HepG2 (cell line): ENCODE data around the gene TRDMT1. TPM values are rescaled to one million over a fixed set of nuclear protein-coding genes. Genes with fewer than 3 reads are reported as not detected.

Experiments
- ATAC-seq: fragments of 200-7000 bp; cut with Tn5 transposase; 3 replicates; pipeline ENCODE4 v1.9.1; 2020; ENCODE audit warnings: mild to moderate bottlenecking, moderate library complexity
- BruUV-seq: library from RNA; stranded (reverse); fragments of 400-500 nt; replicated peaks from 2 replicates; lab custom pipeline; 2021; lab: Mats Ljungman, UMichigan
- CTCF ChIA-PET: fragments of 300-600 bp; formaldehyde crosslinking; extraction: SDS; loops from one replicate; lab custom pipeline; 2021; ENCODE audit warnings: low total read pairs, inconsistent platforms, low intra/inter-chr PET ratio; lab: Yijun Ruan, JAX
- POLR2A ChIA-PET: fragments of 350-600 bp; sonication (Branson Sonifier 250); formaldehyde crosslinking; loops from one replicate; lab custom pipeline; 2020; ENCODE audit warnings: antibody characterized with exemption, inconsistent platforms; lab: Yijun Ruan, JAX
- DNase-seq: peaks from one replicate; pipeline ENCODE4 v3.0.0-alpha.2; 2015; ENCODE audit warnings: low spot score
- FAIRE-seq: peaks from 3 replicates; lab custom pipeline; 2011; peaks lifted over from hg19 to GRCh38; lab: Jason Lieb, UNC
- H2AFZ ChIP-seq: one replicate; pipeline ENCODE4 v1.6.1; 2011; ENCODE audit warnings: low read length, inconsistent platforms
- H3K27ac ChIP-seq: fragments of 300-600 bp; 3 replicates; pipeline ENCODE4 v1.8.0; 2011; ENCODE audit warnings: mixed run types, mild to moderate bottlenecking, mixed read lengths, low read length, inconsistent platforms; ENCODE audit not compliant: insufficient read depth; ENCODE audit errors: extremely low read length
- H3K27me3 ChIP-seq, 2 experiments: fragments of 200-600 bp in 1 of 2; 2 replicates in 1 of 2; 3 replicates in 1 of 2; pipeline versions ENCODE4 v1.6.0 to v1.8.0; 2011; ENCODE audit warnings: low read length in 2 of 2, mild to moderate bottlenecking in 2 of 2, moderate library complexity in 2 of 2, inconsistent platforms in 1 of 2; ENCODE audit not compliant: insufficient read depth in 2 of 2, control insufficient read depth in 1 of 2
- H3K36me3 ChIP-seq, 2 experiments: fragments of 200-600 bp in 1 of 2; replicated peaks in 1 of 2; 2 replicates in 1 of 2; 3 replicates in 1 of 2; pipeline versions ENCODE4 v1.5.1 to v1.8.0; 2011; ENCODE audit warnings: low read length in 2 of 2, inconsistent platforms in 1 of 2; ENCODE audit not compliant: insufficient read depth in 2 of 2, control insufficient read depth in 1 of 2
- H3K4me1 ChIP-seq: 2 replicates; pipeline ENCODE4 v1.5.1; 2012; ENCODE audit warnings: low read length, inconsistent platforms; ENCODE audit not compliant: insufficient read depth
- H3K4me2 ChIP-seq: 2 replicates; pipeline ENCODE4 v1.6.0; 2011; ENCODE audit warnings: low read depth, low read length, inconsistent platforms
- H3K4me3 ChIP-seq, 3 experiments: fragments of 200-600 bp in 1 of 3; sonication (generic), shearing (Covaris generic) in 1 of 3; replicated peaks in 1 of 3; 2 replicates each; pipeline ENCODE4 v1.5.1; 2011 to 2016; ENCODE audit warnings: low read length in 3 of 3, inconsistent platforms in 2 of 3, low read depth in 2 of 3, mild to moderate bottlenecking in 2 of 3, control low read depth in 1 of 3, mixed read lengths in 1 of 3; ENCODE audit not compliant: insufficient read depth in 1 of 3
- H3K79me2 ChIP-seq: one replicate; pipeline ENCODE4 v1.6.1; 2011; ENCODE audit warnings: low read length, inconsistent platforms; ENCODE audit not compliant: insufficient read depth
- H3K9ac ChIP-seq: 2 replicates; pipeline ENCODE4 v1.6.0; 2011; ENCODE audit warnings: mild to moderate bottlenecking, low read depth, low read length, inconsistent platforms; ENCODE audit not compliant: insufficient read depth
- H3K9me3 ChIP-seq: 2 replicates; pipeline ENCODE4 v1.5.1; 2012; ENCODE audit warnings: mild to moderate bottlenecking, low read length
- H4K20me1 ChIP-seq: 2 replicates; pipeline ENCODE4 v1.6.0; 2011; ENCODE audit warnings: inconsistent platforms, mild to moderate bottlenecking, low read length, moderate library complexity; ENCODE audit not compliant: insufficient read depth
- MAX ChIP-seq: IDR thresholded peaks from 2 replicates; pipeline ENCODE4 v1.6.1; 2012; ENCODE audit warnings: inconsistent platforms
- MXI1 ChIP-seq: IDR thresholded peaks from 3 replicates; pipeline ENCODE4 v1.6.1; 2012; ENCODE audit warnings: low read depth, low read length, inconsistent platforms, borderline replicate concordance
- ZNF652 ChIP-seq: IDR thresholded peaks from 2 replicates; pipeline ENCODE4 v1.6.1; 2016; ENCODE audit warnings: low read depth, borderline replicate concordance
- ZNF737 ChIP-seq: sonication (generic); formaldehyde crosslinking; IDR thresholded peaks from 2 replicates; pipeline ENCODE4 v1.5.0; 2020; ENCODE audit warnings: missing genetic modification reagents, mild to moderate bottlenecking, borderline replicate concordance
- WGBS: methylation state at CpG from one replicate; pipeline ENCODE4 v1.1.6; 2017; ENCODE audit warnings: low lambda C conversion rate; 5-methylcytosine and 5-hydroxymethylcytosine counted together
- in situ Hi-C: cut with HindIII; loops from 2 replicates; pipeline ENCODE4 v1.10.0; 2017; ENCODE audit warnings: low pct_unique_long_range_greater_than_20kb; ENCODE audit not compliant: extremely low pct_ligation_motif_present
- intact Hi-C: fragments of 100-400 bp; cut with micrococcal nuclease; formaldehyde crosslinking; loops from one replicate; pipeline ENCODE4 v1.10.0; 2022; ENCODE audit not compliant: unreplicated experiment
- polyA plus RNA-seq, 8 experiments: library from polyadenylated mRNA; depleted of rRNA in 3 of 8; stranded (reverse) in 7 of 8; unstranded in 1 of 8; fragments of >200 nt; fragmentation: Illumina TruSeq in 4 of 8; extraction: Trizol in 4 of 8; gene quantifications; 2 replicates each; pipeline versions ENCODE4 v1.2.1 to v1.2.3, GENCODE V29; 2011 to 2016; ENCODE audit warnings: low read depth in 4 of 8, missing spikeins in 1 of 8, mixed read lengths in 1 of 8; ENCODE audit not compliant: insufficient read depth in 1 of 8
- total RNA-seq, 5 experiments: library from RNA; depleted of rRNA; stranded (reverse); fragments of >200 nt; fragmentation: Illumina TruSeq; extraction: Trizol; gene quantifications; 2 replicates each; pipeline ENCODE4 v1.2.3, GENCODE V29; 2016; ENCODE audit warnings: low read depth in 1 of 5

The TRDMT1 gene
- total and polyA plus RNA-seq, 2 of the 13 experiments (the other 11 are each of a cell fraction or from before 2014, with no cell fraction given): 2.0 to 3.0 TPM

- H3K27ac ChIP-seq: no peak overlapping the region
- ATAC-seq: no peak
- CTCF ChIA-PET: no interaction called here
Measured at GRCh38 chr10:17120694-17121093, 80.8 kb downstream of the TRDMT1 start.

GRCh38 chr10:17119845-17120244 is 81.6 kb downstream of the TRDMT1 start:
- Histone ChIP-seq H3K27ac (no peak overlapping the region), H3K9me3 (no peaks in the 10 kb centered on the region), H2AFZ (no peak overlapping the region), H3K36me3 (no peaks in the 10 kb centered on the region), H3K4me2 (no peak overlapping the region), H3K27me3 (no peaks in the 10 kb centered on the region), H3K4me1 (peaks cover 38% of the 10 kb centered on the region), H3K9ac (no peak overlapping the region)
- intact Hi-C loops (no loop called here), in situ Hi-C loops (no loop called here)
- CTCF ChIA-PET: no interaction called here
- WGBS: 25% methylated on average over 3 of the region's 3 CpGs
- ATAC-seq (no peak), FAIRE-seq (no peak)
- 0 out of 2 replicates have a peak, but pooled peaks have one; percentile 24 for TF ChIP-seq ZNF652 (CRISPR knock-in tag)
- TF ChIP-seq MAX: no peak
- TF ChIP-seq, all 625 proteins: peak for 1
- Histone ChIP-seq H3K4me3 (no peak overlapping the region), H3K79me2 (no peaks in the 10 kb centered on the region), H4K20me1 (no peaks in the 10 kb centered on the region)
- POLR2A ChIA-PET: no interaction called here
- no peak for DNase-seq
- BruUV-seq: no TSS peak

More at GRCh38 chr10:17120694-17121093, 80.8 kb downstream of the TRDMT1 start:
- intact Hi-C loops: no loop called here
- no peaks in the 10 kb centered on the region for H3K27me3 ChIP-seq
- no peak overlapping the region for H3K9ac ChIP-seq
- DNase-seq: no peak
- no peak for TF ChIP-seq MXI1
- no peak for TF ChIP-seq ZNF737 (CRISPR knock-in tag)
- no peak overlapping the region for H2AFZ ChIP-seq
- POLR2A ChIA-PET: no interaction called here
- no peak for FAIRE-seq
- H3K4me1 ChIP-seq: peaks cover 38% of the 10 kb centered on the region
- H4K20me1 ChIP-seq: no peaks in the 10 kb centered on the region
- H3K79me2 ChIP-seq: no peaks in the 10 kb centered on the region
- BruUV-seq: no TSS peak
- H3K9me3 ChIP-seq: no peaks in the 10 kb centered on the region
- in situ Hi-C loops: no loop called here
- no peak overlapping the region for H3K4me3 ChIP-seq
- 61% methylated on average over 3 of the region's 3 CpGs for WGBS
- no peaks in the 10 kb centered on the region for H3K36me3 ChIP-seq
- no peak overlapping the region for H3K4me2 ChIP-seq
